IPS DF 19.7 (cell line): ENCODE measurements around the gene NTN3.

Experiments used
- DNase-seq: peaks from one replicate; pipeline ENCODE4 v3.0.0-alpha.2; 2013; ENCODE audit warnings: low read depth, low spot score

The NTN3 gene

GRCh38 chr16:2514333-2515179 is 43.5 kb downstream of the NTN3 start:
- no peak for DNase-seq

- DNase-seq, result no peak
Measured at GRCh38 chr16:2515180-2515851, 44.2 kb downstream of the NTN3 start.

- no peak for DNase-seq
Measured at GRCh38 chr16:2516391-2517240, 45.5 kb downstream of the NTN3 start.

- no peak for DNase-seq
Measured at GRCh38 chr16:2517954-2518605, 47.0 kb downstream of the NTN3 start.

- no peak for DNase-seq
Measured at GRCh38 chr16:2518823-2519710, 48.0 kb downstream of the NTN3 start.

GRCh38 chr16:2519711-2520080 is 48.6 kb downstream of the NTN3 start:
- no peak for DNase-seq

GRCh38 chr16:2520097-2520783 is 49.1 kb downstream of the NTN3 start, which contains the start of gene AMDHD2:
AMDHD2 (plus strand) TSS chr16:2520371; CDS start chr16:2520459, 88 bp downstream.
- DNase-seq, result no peak

GRCh38 chr16:2520784-2521531 is 49.9 kb downstream of the NTN3 start:
- no peak for DNase-seq
